ENCODE measurements around the gene TRIM26. TPM values are rescaled to one million over a fixed set of nuclear protein-coding genes. Genes with fewer than 3 reads are reported as not detected.

Gene TRIM26
- total and polyA plus RNA-seq, 9 donors = 10.1 to 19.1 (median 15.4) TPM

- no peaks in the 10 kb centered on the region for H3K4me1 ChIP-seq (ENCODE audit: control insufficient read depth, insufficient read depth, low read length)
- no peak for DNase-seq
- H3K9me3 ChIP-seq (replicated peaks; ENCODE audit: control insufficient read depth, low read depth, low read length) = no peaks in the 10 kb centered on the region
- H3K4me3 ChIP-seq (ENCODE audit: low read length) = no peak overlapping the region
- no peaks in the 10 kb centered on the region for H3K36me3 ChIP-seq (ENCODE audit: control insufficient read depth, insufficient read depth, low read length)
- 64% methylated on average over 7 of the region's 12 CpGs for WGBS (ENCODE audit: insufficient coverage)
- H3K27me3 ChIP-seq (ENCODE audit: control insufficient read depth, insufficient read depth, low read length) = peaks cover 6% of the 10 kb centered on the region
- no peak overlapping the region for H3K27ac ChIP-seq (ENCODE audit: low read length)
Observed at GRCh38 chr6:30162265-30163089, 50.7 kb downstream of the TRIM26 start.

- Histone ChIP-seq H3K4me3 (ENCODE audit: low read length) (no peak within 1 kb of the TSS), H3K36me3 (ENCODE audit: control insufficient read depth, insufficient read depth, low read length) (no peaks in the 10 kb centered on the region), H3K4me1 (ENCODE audit: control insufficient read depth, insufficient read depth, low read length) (peaks cover 2% of the 10 kb centered on the region), H3K27me3 (ENCODE audit: control insufficient read depth, insufficient read depth, low read length) (peaks cover 8% of the 10 kb centered on the region), H3K9me3 (replicated peaks; ENCODE audit: control insufficient read depth, low read depth, low read length) (no peaks in the 10 kb centered on the region), H3K27ac (ENCODE audit: low read length) (no peak within 1 kb of the TSS)
- 38% methylated on average over 1 of the region's 4 CpGs for WGBS (ENCODE audit: insufficient coverage)
- DNase-seq = no peak
Observed at GRCh38 chr6:30160785-30161531, 52.2 kb downstream of the TRIM26 start, which contains the start of gene TRIM10. TRIM10 (minus strand) TSS chr6:30161211; CDS start chr6:30160858, 353 bp downstream.

- Histone ChIP-seq H3K27ac (ENCODE audit: low read length) (no peak overlapping the region), H3K4me1 (ENCODE audit: control insufficient read depth, insufficient read depth, low read length) (peaks cover 2% of the 10 kb centered on the region), H3K4me3 (ENCODE audit: low read length) (no peak overlapping the region), H3K9me3 (replicated peaks; ENCODE audit: control insufficient read depth, low read depth, low read length) (no peaks in the 10 kb centered on the region), H3K27me3 (ENCODE audit: control insufficient read depth, insufficient read depth, low read length) (peaks cover 10% of the 10 kb centered on the region), H3K36me3 (ENCODE audit: control insufficient read depth, insufficient read depth, low read length) (no peaks in the 10 kb centered on the region)
- no peak for DNase-seq
- whole genome bisulfite sequencing (ENCODE audit: insufficient coverage) = 88% methylated on average over 14 of the region's 17 CpGs
Observed at GRCh38 chr6:30160008-30160784, 53.0 kb downstream of the TRIM26 start.

- peaks cover 2% of the 10 kb centered on the region for H3K4me1 ChIP-seq (ENCODE audit: control insufficient read depth, insufficient read depth, low read length)
- peaks cover 16% of the 10 kb centered on the region for H3K27me3 ChIP-seq (ENCODE audit: control insufficient read depth, insufficient read depth, low read length)
- no peak overlapping the region for H3K27ac ChIP-seq (ENCODE audit: low read length)
- no peak overlapping the region for H3K4me3 ChIP-seq (ENCODE audit: low read length)
- WGBS (ENCODE audit: insufficient coverage) = no CpG with 5 or more reads among the region's 3 CpGs
- H3K9me3 ChIP-seq (replicated peaks; ENCODE audit: control insufficient read depth, low read depth, low read length) = no peaks in the 10 kb centered on the region
- no peak for DNase-seq
- no peaks in the 10 kb centered on the region for H3K36me3 ChIP-seq (ENCODE audit: control insufficient read depth, insufficient read depth, low read length)
Observed at GRCh38 chr6:30158475-30159040, 54.6 kb downstream of the TRIM26 start.

- no peak overlapping the region for H3K27ac ChIP-seq (ENCODE audit: low read length)
- no peak overlapping the region for H3K4me3 ChIP-seq (ENCODE audit: low read length)
- DNase-seq = no peak
- H3K9me3 ChIP-seq (replicated peaks; ENCODE audit: control insufficient read depth, low read depth, low read length) = no peaks in the 10 kb centered on the region
- peaks cover 12% of the 10 kb centered on the region for H3K27me3 ChIP-seq (ENCODE audit: control insufficient read depth, insufficient read depth, low read length)
- no peaks in the 10 kb centered on the region for H3K36me3 ChIP-seq (ENCODE audit: control insufficient read depth, insufficient read depth, low read length)
- H3K4me1 ChIP-seq (ENCODE audit: control insufficient read depth, insufficient read depth, low read length) = peaks cover 2% of the 10 kb centered on the region
- WGBS (ENCODE audit: insufficient coverage) = 88% methylated on average over 2 of the region's 2 CpGs
Observed at GRCh38 chr6:30157999-30158398, 55.2 kb downstream of the TRIM26 start.

GRCh38 chr6:30157581-30157980, 55.6 kb downstream of the TRIM26 start:
- Histone ChIP-seq H3K9me3 (replicated peaks; ENCODE audit: control insufficient read depth, low read depth, low read length) (no peaks in the 10 kb centered on the region), H3K36me3 (ENCODE audit: control insufficient read depth, insufficient read depth, low read length) (no peaks in the 10 kb centered on the region), H3K4me1 (ENCODE audit: control insufficient read depth, insufficient read depth, low read length) (peaks cover 2% of the 10 kb centered on the region), H3K4me3 (ENCODE audit: low read length) (no peak overlapping the region), H3K27me3 (ENCODE audit: control insufficient read depth, insufficient read depth, low read length) (peaks cover 12% of the 10 kb centered on the region), H3K27ac (ENCODE audit: low read length) (no peak overlapping the region)
- DNase-seq = no peak

- Histone ChIP-seq H3K4me3 (ENCODE audit: low read length) (no peak overlapping the region), H3K9me3 (replicated peaks; ENCODE audit: control insufficient read depth, low read depth, low read length) (no peaks in the 10 kb centered on the region), H3K27me3 (ENCODE audit: control insufficient read depth, insufficient read depth, low read length) (peaks cover 10% of the 10 kb centered on the region), H3K36me3 (ENCODE audit: control insufficient read depth, insufficient read depth, low read length) (no peaks in the 10 kb centered on the region), H3K4me1 (ENCODE audit: control insufficient read depth, insufficient read depth, low read length) (peaks cover 2% of the 10 kb centered on the region), H3K27ac (ENCODE audit: low read length) (no peak overlapping the region)
- DNase-seq = no peak
- WGBS (ENCODE audit: insufficient coverage) = 88% methylated on average over 3 of the region's 9 CpGs
Observed at GRCh38 chr6:30156774-30157173, 56.4 kb downstream of the TRIM26 start.

GRCh38 chr6:30156262-30156599, 57.0 kb downstream of the TRIM26 start:
- H3K4me1 ChIP-seq (ENCODE audit: control insufficient read depth, insufficient read depth, low read length) = peaks cover 2% of the 10 kb centered on the region
- peaks cover 10% of the 10 kb centered on the region for H3K27me3 ChIP-seq (ENCODE audit: control insufficient read depth, insufficient read depth, low read length)
- no CpG with 5 or more reads among the region's 4 CpGs for WGBS (ENCODE audit: insufficient coverage)
- no peak overlapping the region for H3K4me3 ChIP-seq (ENCODE audit: low read length)
- no peaks in the 10 kb centered on the region for H3K36me3 ChIP-seq (ENCODE audit: control insufficient read depth, insufficient read depth, low read length)
- peak; percentile 18 for DNase-seq
- no peaks in the 10 kb centered on the region for H3K9me3 ChIP-seq (replicated peaks; ENCODE audit: control insufficient read depth, low read depth, low read length)
- H3K27ac ChIP-seq (ENCODE audit: low read length) = no peak overlapping the region

- no CpG with 5 or more reads among the region's 2 CpGs for WGBS (ENCODE audit: insufficient coverage)
- Histone ChIP-seq H3K4me1 (ENCODE audit: control insufficient read depth, insufficient read depth, low read length) (peaks cover 2% of the 10 kb centered on the region), H3K27ac (ENCODE audit: low read length) (no peak overlapping the region), H3K4me3 (ENCODE audit: low read length) (no peak overlapping the region), H3K36me3 (ENCODE audit: control insufficient read depth, insufficient read depth, low read length) (no peaks in the 10 kb centered on the region), H3K9me3 (replicated peaks; ENCODE audit: control insufficient read depth, low read depth, low read length) (no peaks in the 10 kb centered on the region), H3K27me3 (ENCODE audit: control insufficient read depth, insufficient read depth, low read length) (peaks cover 10% of the 10 kb centered on the region)
- no peak for DNase-seq
Observed at GRCh38 chr6:30155520-30156261, 57.5 kb downstream of the TRIM26 start.

Data from muscle of leg (tissue), 11 donors.